GM19372 (cell line): ENCODE results near the gene NCKAP5.
"Not testable (repeated sequence)": the region's sequence is repeated elsewhere in the genome, so short reads cannot be mapped to it uniquely, and the experiment has no call there.

Experiments
- ATAC-seq: cut with Tn5 transposase; IDR thresholded peaks from one replicate; pipeline ENCODE4 v1.9.1; 2021; ENCODE audit warnings: mild to moderate bottlenecking, low read depth, moderate library complexity; ENCODE audit not compliant: unreplicated experiment

NCKAP5 gene

GRCh38 chr2:133525090-133525489 lies 43.2 kb downstream of the NCKAP5 start:
- ATAC-seq, result no peak

DNA sequence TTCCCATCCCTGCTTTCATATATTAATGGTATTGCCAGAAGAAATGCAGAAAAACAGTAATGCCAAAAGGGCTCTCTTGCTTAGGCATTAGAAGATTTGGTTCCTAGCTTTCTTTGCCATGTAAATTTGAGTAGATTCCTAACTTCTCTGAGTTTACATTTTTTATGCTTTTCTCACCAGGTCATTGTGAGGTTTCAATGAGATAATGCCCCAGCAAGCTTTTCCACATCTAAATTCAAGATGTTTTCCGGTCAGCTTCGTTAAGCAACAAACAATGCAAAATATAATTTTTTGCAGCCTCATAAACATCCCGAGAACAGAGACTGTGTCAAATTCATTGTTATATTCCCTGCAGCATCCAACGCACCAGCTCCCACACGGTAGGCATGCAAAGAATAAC lies 44.9 kb downstream of the NCKAP5 start:
- ATAC-seq, result no peak

DNA sequence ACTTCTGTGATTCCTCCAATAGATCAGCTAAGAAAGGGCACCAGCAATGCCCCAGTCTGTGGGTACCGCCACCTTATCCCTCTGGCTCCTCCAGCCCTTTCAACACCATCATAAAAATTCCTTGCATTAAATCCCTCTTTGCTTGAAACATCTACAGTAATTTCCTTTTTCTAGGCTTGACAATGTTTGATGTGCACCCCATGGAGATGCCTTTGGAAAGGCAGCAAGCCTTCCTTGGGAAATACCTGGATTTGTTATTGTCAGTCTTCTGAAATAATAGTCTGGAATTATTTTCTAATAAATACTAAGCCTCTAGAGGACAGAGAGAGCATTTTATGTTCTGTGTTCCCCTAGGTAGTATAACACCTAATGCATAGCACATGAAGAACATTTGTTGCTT lies 46.1 kb downstream of the NCKAP5 start:
- no peak for ATAC-seq

GRCh38 chr2:133521146-133521745 lies 47.0 kb downstream of the NCKAP5 start:
- no peak for ATAC-seq

DNA sequence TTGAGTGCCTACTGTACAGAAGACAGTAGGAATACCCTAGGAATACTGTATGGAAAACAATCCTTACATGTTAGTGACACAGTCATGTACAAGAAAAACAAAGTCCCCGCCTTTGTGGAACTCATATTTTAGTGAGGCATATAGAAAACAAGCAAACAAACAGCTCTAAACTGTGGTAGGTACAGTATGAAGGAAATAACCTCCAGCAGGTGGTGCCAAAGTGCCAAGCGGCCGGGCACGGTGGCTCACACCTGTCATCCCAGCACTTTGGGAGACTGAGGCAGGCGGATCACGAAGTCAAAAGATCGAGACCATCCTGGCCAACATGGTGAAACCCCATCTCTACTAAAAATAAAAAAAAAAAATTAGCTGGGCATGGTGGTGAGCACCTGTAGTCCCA lies 48.6 kb downstream of the NCKAP5 start:
- ATAC-seq, result not testable (repeated sequence)

- ATAC-seq, result no peak
Observed at GRCh38 chr2:133518700-133519344, 49.4 kb downstream of the NCKAP5 start.

DNA sequence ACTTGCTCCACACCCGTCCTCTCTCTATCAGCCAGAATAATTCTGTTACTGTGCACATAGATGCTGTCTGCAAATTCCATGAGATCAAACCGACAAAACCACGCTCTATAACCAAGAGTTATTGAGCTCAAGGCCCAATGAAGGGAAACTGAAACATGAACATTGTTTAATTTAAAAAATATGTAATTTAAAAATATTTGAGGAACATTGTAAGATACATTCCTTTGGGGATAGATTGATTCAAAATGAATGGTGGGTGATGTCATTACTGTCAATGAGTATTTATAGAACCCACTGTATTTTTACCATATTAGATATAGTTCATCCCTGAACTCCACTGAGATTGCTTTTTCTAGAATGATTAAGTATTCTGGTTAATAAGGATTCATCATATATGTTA lies 50.4 kb downstream of the NCKAP5 start:
- ATAC-seq, result no peak

DNA sequence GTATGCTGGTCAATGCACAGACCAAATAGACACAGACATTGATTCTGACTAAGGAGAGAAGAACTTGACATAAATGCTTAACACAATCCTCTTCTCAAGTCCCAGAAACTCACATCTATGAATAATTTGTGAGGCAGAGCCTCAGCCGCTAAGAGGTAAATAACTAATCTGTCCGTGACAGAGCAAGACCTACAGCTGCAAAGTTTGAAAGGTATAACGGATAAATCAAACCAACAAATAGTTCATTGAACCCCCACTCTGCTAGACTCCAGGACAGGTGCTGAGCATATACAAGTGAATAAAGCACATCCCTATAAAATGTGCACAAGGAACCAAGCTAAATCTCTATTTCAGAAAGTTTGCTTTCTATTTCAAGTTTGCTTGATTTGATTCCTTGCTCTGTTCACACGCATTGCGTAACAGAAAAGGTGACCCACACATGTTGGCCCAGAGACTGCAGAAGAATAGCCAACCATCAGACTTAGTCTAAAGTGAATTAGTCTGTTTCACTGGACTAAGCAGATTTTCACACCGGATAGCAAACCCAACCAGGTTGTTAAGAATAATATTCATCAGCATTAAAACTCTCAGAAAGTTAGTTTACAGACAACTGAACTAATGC lies 51.7 kb downstream of the NCKAP5 start:
- no peak for ATAC-seq

DNA sequence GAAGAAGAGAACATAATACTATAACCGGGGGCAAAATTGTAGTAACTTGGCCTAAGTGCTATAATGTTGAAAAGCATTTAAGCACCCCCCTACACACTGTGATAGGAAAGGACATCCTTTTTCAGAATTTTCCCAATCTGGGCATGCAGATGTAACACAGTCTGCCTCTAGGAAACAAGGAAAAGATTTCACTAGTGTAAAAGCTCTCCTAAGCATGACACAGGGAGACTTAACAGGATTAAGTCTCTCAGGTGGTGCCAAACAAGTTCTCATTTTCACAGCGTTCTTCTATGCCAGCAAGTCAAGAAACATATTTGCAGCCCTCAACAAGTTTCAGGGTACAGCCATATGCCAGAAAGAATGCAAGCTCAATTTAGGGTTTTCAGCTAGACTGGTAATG lies 53.0 kb downstream of the NCKAP5 start:
- ATAC-seq, result no peak

GRCh38 chr2:133513893-133514292 lies 54.4 kb downstream of the NCKAP5 start:
- ATAC-seq, result no peak

GRCh38 chr2:133512121-133512520 lies 56.1 kb downstream of the NCKAP5 start:
- no peak for ATAC-seq

GRCh38 chr2:133511679-133512078 lies 56.6 kb downstream of the NCKAP5 start:
- ATAC-seq, result no peak

DNA sequence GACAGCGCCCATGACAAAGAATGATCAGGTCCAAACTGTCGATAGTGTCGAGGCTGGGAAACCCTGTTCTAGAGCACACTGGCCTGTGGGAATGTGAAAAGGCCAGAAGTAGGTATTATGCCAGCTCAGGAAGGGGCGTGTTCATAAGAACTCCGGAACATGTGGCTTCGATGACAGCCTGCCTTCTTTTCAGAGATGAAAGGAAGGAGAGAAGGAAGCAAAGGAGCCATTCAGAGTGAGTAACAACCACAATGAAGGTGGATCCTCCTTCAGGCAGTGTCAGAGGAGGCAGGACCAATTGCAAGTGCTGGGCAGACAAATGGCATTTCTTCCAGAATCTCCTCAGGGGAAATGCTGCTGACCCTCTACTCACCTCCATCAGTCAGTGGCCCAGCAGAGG lies 58.5 kb downstream of the NCKAP5 start:
- ATAC-seq, result no peak

- no peak for ATAC-seq
Observed at GRCh38 chr2:133508546-133509165, 59.6 kb downstream of the NCKAP5 start.

DNA sequence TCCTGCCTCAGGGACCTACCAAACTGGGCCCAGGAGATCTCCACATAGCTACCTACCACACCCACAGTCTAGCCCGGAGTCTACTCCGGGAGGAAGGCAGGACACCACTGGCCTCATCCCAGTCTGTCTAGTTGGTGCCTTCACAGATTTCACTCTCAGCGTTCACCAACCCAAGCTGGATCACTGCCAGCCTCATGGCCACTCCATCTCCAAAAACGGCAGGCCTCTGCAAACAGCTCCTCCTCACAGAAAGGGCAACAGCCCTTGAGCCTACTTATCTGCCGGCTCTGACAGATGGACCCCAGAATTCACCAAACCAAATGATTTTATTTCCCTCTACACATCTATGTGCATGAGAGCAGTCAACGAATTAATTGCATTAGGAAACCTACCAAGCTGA lies 61.3 kb downstream of the NCKAP5 start:
- no peak for ATAC-seq

- no peak for ATAC-seq
Observed at GRCh38 chr2:133504566-133505505, 63.4 kb downstream of the NCKAP5 start.

DNA sequence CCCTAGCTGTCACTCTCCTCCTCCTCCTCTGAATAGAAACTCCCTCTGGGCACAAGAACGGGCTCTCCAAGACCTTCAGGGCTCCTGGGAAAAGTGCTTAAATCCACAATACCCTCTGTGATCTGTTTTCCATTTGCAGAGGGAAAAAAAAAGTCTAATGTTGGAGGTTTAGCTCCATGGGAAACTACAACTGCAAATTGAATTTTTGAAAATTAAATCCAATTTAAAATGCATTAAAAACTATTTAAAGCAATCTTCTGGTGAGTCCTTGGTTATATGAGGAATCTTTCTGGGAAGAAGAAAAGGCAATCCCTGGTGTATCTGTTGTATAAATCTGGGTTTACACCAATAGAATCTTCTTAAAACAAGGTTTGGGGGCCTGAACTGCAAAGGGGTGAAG lies 64.3 kb downstream of the NCKAP5 start:
- no peak for ATAC-seq

- peak; percentile 57 for ATAC-seq
Observed at GRCh38 chr2:133503323-133503722, 64.9 kb downstream of the NCKAP5 start.

DNA sequence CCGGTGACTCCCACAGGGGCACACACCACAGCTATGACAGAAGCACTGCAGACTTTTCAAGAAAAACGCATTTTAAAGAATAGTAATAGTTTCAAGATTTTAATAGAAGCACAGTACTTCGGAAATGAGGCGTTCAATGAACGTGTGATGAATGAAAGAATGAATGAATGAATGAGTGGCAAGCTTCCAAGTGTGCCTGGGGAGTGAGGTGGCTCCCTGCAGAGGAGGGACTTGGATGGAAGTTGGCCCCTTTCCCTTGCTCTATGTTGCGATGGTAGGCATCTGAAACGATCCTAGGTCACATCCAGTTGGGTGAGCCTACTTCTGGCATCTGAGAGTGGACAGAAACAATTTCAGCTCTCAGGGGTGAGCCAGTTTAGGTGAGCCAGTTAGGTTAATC lies 65.6 kb downstream of the NCKAP5 start:
- ATAC-seq, result peak; percentile 6

DNA sequence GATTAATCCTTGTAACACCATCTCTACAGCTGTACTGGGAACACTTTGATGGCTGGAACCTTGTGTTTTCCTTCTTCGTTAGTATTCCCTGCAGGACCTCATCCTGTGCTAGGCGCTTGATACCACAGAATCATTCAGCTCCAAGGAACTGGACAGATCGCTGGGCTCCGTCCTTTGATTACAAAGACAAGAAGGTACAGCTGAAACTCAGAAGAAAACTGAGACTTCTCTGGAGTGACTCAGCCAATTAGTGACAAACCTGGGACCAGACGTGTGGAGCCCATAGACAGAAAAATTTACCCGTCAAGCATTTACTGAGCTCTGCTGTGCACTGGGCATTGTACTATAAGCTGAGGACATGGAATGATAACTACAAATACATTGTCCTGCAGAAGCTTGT lies 67.3 kb downstream of the NCKAP5 start:
- no peak for ATAC-seq
